PC-9 (cell line): ENCODE data around the gene EMC10.

Source experiments
- EZH2 ChIP-seq: fragments of 200-600 bp; sonication (generic); IDR thresholded peaks from 2 replicates; pipeline ENCODE4 v1.8.0; 2017; ENCODE audit warnings: antibody characterized with exemption, low read depth
- TF ChIP-seq, protein P1 (sequence below): fragments of 200-600 bp; sonication (generic); conservative IDR thresholded peaks from 2 replicates; pipeline ENCODE4 v1.6.1; 2017; ENCODE audit warnings: mixed run types, antibody characterized with exemption, mild to moderate bottlenecking, moderate library complexity

DNA sequence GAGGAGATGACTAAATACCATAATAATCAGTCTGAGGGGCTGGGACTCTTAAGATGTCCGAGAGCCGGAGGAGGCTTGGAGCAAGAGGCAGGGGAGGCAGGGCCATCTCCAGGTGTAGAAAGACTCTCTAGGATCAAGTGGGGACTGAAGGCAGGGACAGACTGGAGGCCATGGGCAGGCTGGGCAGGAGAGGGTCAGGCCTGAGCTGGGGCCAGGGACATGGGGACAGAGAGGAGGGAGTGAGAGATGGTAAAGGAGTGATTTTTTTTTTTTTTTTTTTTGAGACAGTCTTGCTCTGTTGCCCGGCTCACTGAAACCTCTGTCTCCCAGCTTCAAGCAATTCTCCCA, 32.5 kb downstream of the EMC10 start:
- TF ChIP-seq, protein P1, sequence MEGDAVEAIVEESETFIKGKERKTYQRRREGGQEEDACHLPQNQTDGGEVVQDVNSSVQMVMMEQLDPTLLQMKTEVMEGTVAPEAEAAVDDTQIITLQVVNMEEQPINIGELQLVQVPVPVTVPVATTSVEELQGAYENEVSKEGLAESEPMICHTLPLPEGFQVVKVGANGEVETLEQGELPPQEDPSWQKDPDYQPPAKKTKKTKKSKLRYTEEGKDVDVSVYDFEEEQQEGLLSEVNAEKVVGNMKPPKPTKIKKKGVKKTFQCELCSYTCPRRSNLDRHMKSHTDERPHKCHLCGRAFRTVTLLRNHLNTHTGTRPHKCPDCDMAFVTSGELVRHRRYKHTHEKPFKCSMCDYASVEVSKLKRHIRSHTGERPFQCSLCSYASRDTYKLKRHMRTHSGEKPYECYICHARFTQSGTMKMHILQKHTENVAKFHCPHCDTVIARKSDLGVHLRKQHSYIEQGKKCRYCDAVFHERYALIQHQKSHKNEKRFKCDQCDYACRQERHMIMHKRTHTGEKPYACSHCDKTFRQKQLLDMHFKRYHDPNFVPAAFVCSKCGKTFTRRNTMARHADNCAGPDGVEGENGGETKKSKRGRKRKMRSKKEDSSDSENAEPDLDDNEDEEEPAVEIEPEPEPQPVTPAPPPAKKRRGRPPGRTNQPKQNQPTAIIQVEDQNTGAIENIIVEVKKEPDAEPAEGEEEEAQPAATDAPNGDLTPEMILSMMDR = no peak
- no peak for TF ChIP-seq EZH2
